ENCODE results near the gene PALLD. TPM values are rescaled to one million over a fixed set of nuclear protein-coding genes. Genes with fewer than 3 reads are reported as not detected.

PALLD gene
- total RNA-seq, 1 experiment from 2014 or later = 166 TPM

DNA sequence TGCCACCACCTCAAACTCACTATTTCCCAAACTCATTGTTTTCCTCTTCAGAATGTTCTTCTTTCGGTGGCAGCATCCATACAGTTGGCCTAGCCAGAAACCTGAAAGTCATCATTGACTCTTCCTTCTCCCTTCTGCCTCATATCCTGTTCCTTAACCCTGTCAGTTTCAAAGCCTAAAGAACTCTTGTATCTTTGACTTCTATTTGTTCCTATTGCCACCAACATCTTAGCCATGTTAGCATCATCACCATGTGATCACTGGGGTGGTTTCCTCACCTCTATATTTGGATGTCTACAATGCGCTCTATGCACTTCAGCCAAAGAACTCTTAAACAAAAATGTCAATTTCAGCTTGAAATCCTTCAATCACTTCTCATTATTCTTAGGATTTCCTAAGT, 45.5 kb upstream of the PALLD start (continued):
- no peak for TF ChIP-seq REST (IDR thresholded peaks at IDR 0.05; ENCODE audit: low read depth)
- no peak for TF ChIP-seq EGR1 (IDR thresholded peaks at IDR 0.05; ENCODE audit: low read depth)

DNA sequence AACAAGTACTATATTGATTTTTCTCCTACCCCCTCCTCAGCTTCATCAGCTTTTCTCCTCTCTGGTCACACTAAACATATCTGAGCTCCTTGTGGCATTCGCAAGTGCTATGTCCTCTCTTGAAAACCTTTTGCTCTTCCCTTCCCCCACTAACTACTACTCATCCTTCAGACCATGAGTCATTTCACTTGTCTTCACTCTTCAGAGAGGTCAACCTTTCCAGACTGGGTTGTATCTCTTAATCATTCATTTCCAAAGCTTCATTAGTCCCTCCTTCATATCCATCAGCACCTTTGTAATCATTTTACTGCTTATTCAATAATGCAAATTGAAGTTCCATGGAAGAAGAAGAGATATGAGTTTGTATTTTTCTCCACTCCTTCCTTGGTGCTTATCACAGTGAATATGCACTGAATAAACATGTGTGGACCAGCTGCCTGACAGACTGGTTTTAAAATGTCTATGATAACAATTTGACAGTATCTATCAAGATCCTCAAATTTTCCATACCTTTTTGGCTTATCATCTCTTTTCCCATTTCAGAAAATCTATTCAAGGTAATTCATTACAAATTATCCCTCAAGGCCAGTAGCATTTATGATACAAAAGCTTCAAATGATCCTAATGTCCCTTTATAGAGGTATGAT, 45.0 kb upstream of the PALLD start:
- ChIA-PET CTCF (no interaction called here), RAD21 (ENCODE audit: low non-redundant PET in 1 of 2, low total read pairs in 2 of 2, uncharacterized antibody in 2 of 2, unreplicated experiment in 2 of 2) (no interaction called here), POLR2A (no interaction called here)
- DNase-seq (ENCODE audit: low read depth, low spot score) (peak; percentile 68), ATAC-seq (peak; percentile 93)
- Histone ChIP-seq H3K27ac (ENCODE audit: low read depth, low read length) (peak overlapping the region; percentile 14; the same call in 1 of the 2 replicates), H3K9me3 (ENCODE audit: control insufficient read depth in 1 of 2, insufficient read depth in 1 of 2, low read depth in 1 of 2, low read length in 2 of 2) (no peaks in the 10 kb centered on the region), H3K9me2 (ENCODE audit: insufficient read depth) (no peaks in the 10 kb centered on the region), H3K4me1 (ENCODE audit: control insufficient read depth in 1 of 2, insufficient read depth in 2 of 2, low read length in 2 of 2) (peaks cover 18 to 35% of the 10 kb centered on the region in 2 experiments), H3K36me3 (ENCODE audit: control insufficient read depth in 1 of 2, insufficient read depth in 2 of 2, low read length in 2 of 2) (peaks cover 15 to 19% of the 10 kb centered on the region in 2 experiments), H3K4me3 (replicated peaks in 1 of 2; ENCODE audit: low read depth in 1 of 2, low read length in 2 of 2) (peak overlapping the region in 1 of 2 experiments; percentile 14; a peak in 2 of 4 replicates), H2AFZ (ENCODE audit: low read depth, low read length, poor library complexity, severe bottlenecking) (no peak overlapping the region), H3K9ac (ENCODE audit: low read length) (peak overlapping the region; percentile 2; the same call in 1 of the 2 replicates), H3K27me3 (ENCODE audit: insufficient read depth, low read length) (no peaks in the 10 kb centered on the region), H3K79me2 (ENCODE audit: insufficient read depth, low read length) (no peaks in the 10 kb centered on the region; the same call in 1 of the 2 replicates), H4K20me1 (ENCODE audit: insufficient read depth) (no peaks in the 10 kb centered on the region), H3K4me2 (ENCODE audit: low read length) (peak overlapping the region; percentile 59)
- BruUV-seq (replicated peaks) = no TSS peak
- intact Hi-C loops (cut with micrococcal nuclease) = no loop called here
- TF ChIP-seq JUND (IDR thresholded peaks at IDR 0.05) = peak; percentile 91
- TF ChIP-seq SRF (IDR thresholded peaks at IDR 0.05; ENCODE audit: low read depth) = peak; percentile 66; the same call in 1 of the 2 replicates
- peak; percentile 54; the same call in 1 of the 2 replicates for TF ChIP-seq CEBPB (IDR thresholded peaks at IDR 0.05; ENCODE audit: low read depth)
- TF ChIP-seq CBX3 (IDR thresholded peaks at IDR 0.05; ENCODE audit: low read depth) = peak; percentile 90
- TF ChIP-seq, protein P1, sequence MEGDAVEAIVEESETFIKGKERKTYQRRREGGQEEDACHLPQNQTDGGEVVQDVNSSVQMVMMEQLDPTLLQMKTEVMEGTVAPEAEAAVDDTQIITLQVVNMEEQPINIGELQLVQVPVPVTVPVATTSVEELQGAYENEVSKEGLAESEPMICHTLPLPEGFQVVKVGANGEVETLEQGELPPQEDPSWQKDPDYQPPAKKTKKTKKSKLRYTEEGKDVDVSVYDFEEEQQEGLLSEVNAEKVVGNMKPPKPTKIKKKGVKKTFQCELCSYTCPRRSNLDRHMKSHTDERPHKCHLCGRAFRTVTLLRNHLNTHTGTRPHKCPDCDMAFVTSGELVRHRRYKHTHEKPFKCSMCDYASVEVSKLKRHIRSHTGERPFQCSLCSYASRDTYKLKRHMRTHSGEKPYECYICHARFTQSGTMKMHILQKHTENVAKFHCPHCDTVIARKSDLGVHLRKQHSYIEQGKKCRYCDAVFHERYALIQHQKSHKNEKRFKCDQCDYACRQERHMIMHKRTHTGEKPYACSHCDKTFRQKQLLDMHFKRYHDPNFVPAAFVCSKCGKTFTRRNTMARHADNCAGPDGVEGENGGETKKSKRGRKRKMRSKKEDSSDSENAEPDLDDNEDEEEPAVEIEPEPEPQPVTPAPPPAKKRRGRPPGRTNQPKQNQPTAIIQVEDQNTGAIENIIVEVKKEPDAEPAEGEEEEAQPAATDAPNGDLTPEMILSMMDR (IDR thresholded peaks at IDR 0.05 in 2 of 3, conservative IDR thresholded peaks at IDR 0.05 in 1 of 3; ENCODE audit: borderline replicate concordance in 1 of 3, insufficient read depth in 1 of 3, low read depth in 2 of 3, low read length in 2 of 3) = no peak
- no peak for TF ChIP-seq TCF7L2 (IDR thresholded peaks at IDR 0.05; ENCODE audit: borderline replicate concordance, extremely low read depth, insufficient read depth, insufficient read length)
- TF ChIP-seq, protein P2, sequence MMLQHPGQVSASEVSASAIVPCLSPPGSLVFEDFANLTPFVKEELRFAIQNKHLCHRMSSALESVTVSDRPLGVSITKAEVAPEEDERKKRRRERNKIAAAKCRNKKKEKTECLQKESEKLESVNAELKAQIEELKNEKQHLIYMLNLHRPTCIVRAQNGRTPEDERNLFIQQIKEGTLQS (IDR thresholded peaks at IDR 0.05) = peak; percentile 11; the same call in 1 of the 2 replicates
- TF ChIP-seq YY1 (IDR thresholded peaks at IDR 0.05; ENCODE audit: extremely low read depth, insufficient replicate concordance, low read depth, low read length) = no peak
- TF ChIP-seq POLR2A (IDR thresholded peaks at IDR 0.05; ENCODE audit: borderline replicate concordance, extremely low read depth, insufficient read depth, insufficient read length) = no peak
- TF ChIP-seq MAX (IDR thresholded peaks at IDR 0.05) = 0 out of 2 replicates have a peak, but pooled peaks have one; percentile 42
- TF ChIP-seq EZH2phosphoT487 (IDR thresholded peaks at IDR 0.05; ENCODE audit: borderline replicate concordance) = no peak
- TF ChIP-seq ZFX (IDR thresholded peaks at IDR 0.05) = no peak
- TF ChIP-seq SP1 (IDR thresholded peaks at IDR 0.05; ENCODE audit: low read depth) = peak; percentile 74
- TF ChIP-seq REST (IDR thresholded peaks at IDR 0.05; ENCODE audit: low read depth) = no peak
